ENCODE measurements around the gene SCNN1A.

The SCNN1A gene

DNA sequence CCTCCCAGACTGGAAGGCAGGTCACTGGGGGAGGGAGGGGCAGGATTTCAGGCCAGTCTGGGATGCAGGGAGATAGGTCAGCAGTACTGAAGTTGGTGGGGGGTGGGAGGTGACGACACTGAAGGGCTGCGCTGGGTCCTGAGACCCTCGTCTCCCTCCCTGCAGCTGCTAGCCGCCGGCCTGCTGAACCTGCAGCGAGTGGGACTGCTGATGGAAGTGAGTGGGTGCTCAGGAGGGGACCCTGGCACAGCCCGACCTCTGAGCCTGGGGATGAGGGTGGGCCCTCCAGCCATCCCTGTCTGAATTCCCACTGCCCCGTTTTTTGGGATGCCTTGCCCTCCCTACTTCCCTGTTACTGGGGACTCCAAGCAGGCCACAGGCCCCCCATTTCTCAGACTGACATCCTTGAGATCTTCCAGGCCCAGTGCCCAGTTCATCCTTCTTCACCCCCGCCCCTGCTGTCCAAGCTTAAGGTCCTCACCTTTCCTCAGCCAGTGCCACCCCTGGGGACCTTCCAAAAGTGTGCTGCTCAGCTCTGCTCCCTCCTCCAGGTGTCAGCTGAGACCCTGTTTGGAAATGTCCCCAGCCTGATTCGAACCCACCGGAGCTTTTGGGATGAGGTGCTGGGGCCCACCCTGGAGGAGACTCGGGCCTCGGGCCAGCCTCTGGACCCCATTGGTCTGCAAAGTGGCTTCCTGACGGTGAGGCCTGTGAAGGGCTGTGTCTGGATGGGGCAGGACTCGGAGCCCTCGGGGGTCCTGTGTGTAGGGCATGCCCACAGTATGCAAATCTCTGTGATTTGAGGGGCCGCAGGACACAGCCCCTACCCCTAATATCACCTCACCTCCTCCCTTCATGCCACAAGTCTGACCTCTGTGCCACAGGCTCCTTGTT, 59.4 kb downstream of the SCNN1A start:
- no peak for DNase-seq

DNA sequence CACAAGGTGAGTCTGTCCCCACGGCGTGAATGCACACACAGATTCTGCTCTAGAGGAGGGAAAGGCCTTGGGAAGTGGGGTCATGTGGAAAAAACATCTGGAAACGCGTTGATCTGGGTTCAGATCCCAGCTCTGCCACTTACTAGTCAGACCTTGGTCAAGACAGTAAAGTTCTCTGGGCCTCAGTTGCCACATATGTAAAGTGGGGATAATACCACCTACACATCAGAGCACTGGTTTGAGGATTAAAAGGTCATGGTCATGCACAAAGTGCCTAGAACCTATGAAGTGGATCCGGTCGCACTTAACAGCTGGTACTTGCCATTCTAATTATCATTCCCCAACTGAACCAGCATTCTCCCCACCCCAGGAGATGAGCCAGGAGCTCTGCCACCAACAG, 60.2 kb downstream of the SCNN1A start:
- no peak for DNase-seq

DNA sequence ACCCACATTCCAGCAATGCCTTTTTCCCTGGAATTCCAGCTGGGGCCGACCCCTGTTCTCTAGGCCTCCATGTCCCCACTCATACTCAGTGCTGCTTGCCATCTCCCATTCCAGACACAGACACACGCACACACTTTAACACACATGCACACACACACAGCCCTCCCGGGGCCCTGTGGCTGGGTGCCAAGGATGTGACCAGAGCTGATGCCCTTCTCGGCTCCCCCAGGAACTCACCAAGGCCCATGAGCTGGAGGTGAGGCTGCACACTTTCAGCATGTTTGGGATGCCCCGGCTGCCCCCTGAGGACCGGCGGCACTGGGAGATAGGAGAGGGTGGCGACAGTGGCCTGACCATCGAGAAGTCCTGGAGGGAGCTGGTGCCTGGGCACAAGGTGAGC, 60.6 kb downstream of the SCNN1A start:
- no peak for DNase-seq

DNA sequence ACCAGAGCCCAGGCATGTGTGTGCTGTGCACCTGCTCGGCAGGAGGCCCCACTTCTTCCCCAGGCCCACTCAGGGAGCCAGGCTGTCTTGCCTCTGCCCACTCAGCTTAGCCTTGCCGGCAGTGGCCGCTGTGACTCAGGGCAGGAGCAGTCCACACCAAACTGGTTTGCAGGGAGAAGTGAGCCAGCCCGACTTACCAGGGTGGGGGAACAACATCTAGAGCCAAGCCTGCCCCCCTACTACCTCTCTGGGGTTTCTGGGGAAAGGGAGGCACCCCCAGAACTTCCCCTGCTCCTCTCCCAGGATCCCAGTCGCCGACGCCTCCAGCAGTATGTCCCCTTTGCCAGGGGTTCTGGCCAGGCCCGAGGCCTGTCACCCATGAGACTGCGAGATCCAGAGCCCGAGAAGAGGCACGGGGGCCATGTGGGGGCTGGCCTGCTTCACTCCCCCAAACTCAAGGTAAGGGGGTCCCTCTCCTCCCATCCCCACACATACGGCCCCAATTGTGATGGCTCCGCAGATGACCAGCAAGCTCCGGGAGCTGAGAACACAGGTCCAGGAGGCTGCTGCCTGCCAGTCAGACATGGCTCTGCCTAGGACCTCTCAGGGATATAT, 61.9 kb downstream of the SCNN1A start:
- DNase-seq = no peak

DNA sequence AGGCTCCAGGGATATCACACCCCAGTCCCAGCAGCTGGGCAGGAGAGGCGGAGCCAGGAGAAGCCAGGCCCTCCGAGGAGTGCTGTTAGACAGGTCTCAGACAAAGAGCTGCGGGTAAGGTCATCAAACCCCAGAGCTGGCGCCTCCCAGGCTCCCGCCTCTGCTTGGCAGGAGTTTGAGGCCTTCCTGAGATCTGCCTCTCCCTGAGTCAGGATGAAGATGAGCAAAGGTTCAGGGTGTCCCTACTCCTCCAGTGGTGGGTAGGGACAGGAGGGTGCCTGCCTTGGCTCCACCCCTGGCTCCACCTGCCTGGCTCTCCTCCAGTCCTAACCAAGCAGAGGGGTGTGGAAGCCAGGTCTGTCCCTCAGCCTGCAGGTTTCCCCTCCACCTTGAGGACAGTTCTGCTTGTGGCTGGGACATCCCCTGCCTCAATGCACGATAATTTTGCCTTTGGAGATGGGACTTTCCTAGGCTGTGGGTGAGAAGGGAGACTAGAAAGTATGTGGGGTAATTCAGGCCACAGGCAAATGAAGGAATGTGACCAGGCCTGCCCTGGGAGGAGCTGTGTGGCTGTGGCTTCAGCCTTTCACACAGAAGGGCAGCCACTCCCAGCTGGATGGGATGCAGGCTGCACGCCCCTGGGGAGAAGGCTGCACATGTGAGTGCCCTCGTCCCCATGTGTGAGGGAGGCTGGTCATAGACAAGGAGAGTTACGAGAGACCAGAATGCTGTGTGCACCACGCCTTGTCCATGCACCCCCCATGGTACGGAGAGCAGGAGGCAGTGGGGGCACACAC, 62.6 kb downstream of the SCNN1A start:
- no peak for DNase-seq

DNA sequence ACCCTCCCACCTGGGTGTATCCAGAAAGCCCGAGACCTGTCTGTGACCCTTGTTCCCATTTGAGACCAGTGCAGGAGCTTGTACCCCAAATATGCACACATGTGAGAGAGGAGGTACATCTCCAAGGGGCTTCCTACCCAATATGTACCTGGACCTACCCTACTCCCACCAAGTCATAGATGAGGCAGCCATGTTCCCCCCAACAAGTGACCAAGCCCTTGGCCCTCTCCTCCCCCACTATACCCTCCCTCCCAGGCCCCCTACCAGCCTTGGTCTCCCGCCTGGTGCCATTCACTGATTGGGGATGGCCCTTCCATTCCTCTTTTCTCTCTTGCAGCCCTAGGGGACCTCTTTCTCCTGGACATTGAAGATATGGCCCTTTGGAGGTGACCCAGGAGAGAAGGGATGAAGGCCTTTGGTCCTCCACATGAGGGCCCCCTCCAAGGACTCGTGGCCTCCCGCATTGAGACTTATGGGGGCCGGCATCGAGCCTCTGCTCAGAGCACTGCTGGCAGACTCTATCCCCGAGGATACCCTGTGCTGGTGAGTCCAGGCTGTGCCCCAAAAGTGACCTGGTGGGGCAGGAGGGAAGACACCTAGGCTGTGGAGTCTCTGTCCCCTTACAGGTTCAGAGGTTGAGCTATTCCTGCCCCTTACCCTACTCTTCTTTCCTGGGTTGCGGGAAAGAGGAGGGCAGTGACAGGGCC, 63.4 kb downstream of the SCNN1A start:
- DNase-seq = no peak

DNA sequence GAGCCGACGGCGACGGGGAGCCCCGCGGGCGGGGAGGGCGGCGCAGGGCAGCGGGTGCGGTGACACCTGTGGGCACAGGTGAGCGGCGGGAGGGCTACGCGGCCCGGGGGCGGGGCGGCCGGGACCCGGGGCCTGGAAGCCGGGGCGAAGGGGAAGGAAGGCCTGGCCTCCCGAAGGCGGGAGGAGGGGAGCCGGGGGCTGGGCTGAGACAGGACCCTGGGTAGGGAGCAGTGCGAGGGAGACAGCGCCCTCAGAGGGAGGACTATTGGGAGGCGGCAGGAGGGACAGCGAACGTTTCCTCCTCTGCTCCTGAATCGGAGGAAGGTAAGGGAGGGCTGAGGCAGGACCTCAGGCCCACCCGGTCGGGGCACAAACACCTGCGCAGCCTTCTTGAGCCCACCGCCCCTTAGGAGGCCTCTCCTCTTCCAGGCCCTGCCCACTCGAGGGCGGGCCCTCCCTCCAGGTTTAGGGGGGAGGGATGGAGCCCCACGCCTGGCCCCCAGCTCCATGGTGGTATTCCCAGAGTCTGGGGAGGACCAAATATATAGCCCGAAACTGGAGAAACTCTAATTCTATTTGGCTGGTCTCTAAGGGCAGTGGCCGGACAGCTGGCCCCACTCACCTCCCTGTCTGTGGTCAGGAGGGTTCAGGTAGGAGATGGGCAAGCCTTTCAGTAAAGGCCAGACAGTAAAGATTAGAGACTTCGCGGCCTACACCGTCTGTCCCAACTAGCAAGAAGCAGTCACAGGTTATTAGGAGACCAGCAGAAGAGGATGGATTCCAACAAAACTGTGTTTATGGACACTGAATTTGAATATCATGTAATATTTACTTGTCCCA, 64.4 kb downstream of the SCNN1A start:
- DNase-seq = no peak

DNA sequence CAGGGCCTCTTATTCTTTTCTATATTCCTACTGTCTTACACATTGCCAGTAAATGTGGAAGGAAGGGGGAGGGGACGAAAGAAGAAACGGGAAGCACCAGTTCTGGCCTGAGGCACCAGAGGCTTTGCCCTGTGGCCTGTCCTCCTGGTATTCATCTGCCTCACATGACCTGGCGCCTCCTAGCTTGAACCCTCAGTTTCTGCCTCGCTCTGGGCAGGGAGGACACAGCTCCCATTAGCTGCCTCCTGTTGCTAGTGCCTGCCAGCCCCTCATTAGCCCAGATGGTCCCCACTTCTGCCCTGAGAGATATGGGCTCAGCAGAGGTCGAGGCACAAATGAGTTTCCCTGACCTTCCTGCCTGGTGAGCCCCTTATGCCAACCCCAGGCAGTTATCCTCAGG, 67.8 kb downstream of the SCNN1A start:
- no peak for DNase-seq

DNA sequence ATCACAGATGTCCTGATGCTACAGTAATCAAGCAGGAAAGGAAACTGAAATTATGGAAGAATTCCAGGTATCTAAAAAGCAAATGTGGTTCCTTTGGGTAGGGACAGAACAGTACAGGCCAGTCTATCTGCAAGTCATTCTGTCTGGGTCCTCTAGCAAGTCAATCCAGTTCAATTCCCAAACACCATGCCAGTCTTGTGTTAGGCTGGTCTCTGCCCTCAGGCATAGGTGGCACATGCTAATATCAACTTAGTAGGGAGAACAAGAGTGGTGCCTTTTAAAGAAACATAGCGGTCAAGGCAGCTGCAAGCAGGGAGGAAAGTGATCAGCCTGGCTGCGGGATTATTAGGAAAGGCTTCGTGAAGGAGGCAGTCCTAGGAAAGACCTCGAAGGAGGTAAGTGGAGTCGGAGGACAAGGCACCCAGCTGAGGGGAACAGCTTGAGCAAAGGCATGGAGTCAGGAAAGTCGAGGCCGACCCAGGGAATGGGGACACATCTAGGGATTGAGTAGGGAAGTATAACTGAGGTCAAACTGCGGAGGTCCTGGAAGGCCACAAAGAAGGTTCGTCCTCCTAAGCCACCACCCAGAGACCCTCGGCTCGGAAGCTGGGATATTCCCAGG, 68.7 kb downstream of the SCNN1A start:
- DNase-seq = no peak

DNA sequence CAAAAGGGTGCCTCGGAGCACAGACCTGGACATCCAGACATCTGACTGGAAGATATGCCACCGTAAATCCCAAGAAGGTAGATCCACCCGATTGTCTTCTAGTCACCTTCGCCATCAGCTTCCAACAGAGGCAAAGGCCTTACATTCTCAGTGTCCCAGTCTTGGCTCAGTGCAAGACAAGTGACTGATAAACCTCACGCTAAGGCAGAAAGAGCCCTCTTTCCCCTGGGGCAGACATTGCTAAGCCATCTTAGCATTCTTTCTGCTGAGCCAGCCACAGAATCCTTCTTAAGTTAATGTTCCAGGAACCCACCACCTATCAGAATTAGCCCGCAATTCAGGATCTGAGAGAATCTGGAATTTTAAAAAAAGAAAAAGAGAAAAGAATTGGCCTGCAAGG, 69.2 kb downstream of the SCNN1A start:
- DNase-seq = no peak

DNA sequence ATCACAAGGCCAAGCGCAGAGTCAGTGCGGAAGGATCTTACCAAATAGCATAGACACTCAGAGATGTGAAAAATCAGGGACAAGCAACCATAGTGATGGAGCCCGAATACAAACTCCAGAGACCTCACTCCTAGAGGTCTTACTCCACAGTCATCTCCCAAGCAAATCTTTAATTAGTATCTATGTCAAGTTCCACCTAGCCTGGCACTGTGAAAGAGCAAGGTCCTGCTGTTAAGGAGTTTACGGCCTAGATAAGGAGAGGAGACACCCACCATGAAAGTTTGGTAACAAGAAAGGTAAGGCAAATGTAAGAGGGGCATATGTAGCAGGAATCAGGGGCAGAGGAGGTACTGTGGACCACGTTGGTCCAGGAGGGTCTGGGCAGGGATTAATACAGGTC, 72.3 kb downstream of the SCNN1A start:
- no peak for DNase-seq

DNA sequence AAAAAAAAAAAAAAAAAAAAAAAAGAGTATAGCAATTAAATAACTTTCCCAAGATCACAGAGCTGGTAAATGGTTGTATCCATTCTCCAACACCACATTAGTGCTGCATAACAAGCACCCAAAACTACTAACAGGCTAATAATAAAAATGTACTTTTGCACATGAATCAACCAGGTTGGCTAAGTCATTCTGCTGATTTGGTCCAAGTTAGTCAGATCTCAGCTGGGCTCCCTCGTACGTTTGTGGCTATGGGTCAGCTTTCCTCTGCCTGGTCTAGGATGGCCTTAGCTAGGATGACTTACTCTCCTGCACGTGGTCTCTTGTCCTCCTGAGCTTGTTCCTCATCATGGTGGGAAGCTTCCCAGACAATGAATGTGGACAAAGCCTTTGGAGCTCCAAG, 72.7 kb downstream of the SCNN1A start:
- no peak for DNase-seq

DNA sequence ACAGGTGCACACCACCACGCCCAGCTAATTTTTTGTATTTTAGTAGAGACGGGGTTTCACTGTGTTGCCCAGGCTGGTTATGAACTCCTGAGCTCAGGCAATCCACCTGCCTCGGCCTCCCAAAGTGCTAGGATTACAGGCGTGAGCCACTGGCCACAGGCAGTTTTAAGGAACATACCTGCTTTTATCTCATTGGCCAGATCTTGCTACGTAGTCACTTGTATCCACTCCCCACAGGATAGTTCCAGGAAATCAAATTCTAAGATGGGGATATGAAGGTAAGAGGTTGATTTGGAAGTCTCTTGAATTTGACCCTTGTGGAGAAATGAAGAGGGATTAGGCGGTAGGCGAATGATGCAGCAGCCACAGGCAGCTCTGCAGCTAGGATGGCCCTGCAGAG, 73.6 kb downstream of the SCNN1A start:
- DNase-seq = no peak

DNA sequence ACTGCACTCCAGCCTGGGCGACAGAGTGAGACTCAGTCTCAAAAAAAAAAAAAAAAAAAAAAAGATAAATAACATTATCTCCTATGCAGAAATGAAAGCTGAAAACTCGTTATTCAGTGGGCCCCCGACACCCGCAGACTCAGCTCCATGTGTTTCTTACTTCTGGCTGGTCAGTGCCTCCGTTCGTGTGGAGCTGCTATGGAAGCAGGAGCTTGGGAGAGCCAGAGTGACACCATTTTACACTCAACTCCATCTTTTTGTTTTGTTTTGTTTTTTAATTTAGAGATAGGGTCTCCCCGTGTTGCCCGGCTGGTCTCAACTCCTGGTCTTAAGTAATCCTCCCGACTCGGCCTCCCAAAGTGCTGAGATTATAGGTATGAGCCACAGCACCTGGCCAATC, 78.2 kb downstream of the SCNN1A start:
- no peak for DNase-seq

Data from CD4-positive, alpha-beta T cell treated with Interleukin-21 for 1 hour (primary cell).